Measurements from ENCODE around the gene AFG3L2. TPM values are rescaled to one million over a fixed set of nuclear protein-coding genes. Genes with fewer than 3 reads are reported as not detected.
A peak's percentile ranks its signal among the peaks of the same experiment; 100 is the strongest.

Gene AFG3L2
- total RNA-seq, 1 donor from 2014 or later: 136 TPM

DNA sequence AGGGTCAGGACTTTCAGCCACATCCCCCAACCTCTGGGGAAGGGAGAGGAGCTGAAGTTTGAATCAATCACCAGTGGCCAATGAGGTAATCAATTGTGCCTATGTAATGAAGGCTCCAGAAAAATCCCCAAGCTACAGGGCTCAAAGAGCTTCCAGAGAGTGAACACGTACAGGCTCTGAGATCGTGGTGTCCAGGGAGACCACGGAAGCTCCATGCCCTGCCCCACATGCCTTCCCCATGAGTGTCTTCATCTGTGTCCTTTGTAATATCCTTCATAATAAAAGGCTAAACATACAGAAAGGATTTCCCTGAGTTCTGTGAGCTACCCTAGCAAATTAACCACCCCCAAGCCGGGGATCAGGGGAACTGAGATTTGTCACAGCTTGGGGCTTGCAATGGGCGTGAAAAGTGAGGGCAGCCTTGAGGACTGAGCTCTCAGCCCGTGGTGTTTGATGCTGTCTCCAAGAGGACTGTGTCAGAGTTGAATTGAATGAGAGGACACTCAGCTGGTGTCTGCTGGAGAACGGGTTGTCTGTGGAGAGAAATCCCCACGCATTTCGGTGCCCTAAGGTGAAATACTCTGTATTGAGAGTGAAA is 94.5 kb downstream of the AFG3L2 start:
- no peaks in the 10 kb centered on the region for H3K27me3 ChIP-seq (ENCODE audit: low read depth)
- DNase-seq: no peak
- H3K36me3 ChIP-seq: no peaks in the 10 kb centered on the region
- no peak overlapping the region for H3K4me3 ChIP-seq
- no peak overlapping the region for H3K27ac ChIP-seq (replicated peaks)
- intact Hi-C loops (cut with micrococcal nuclease): no loop called here
- peaks cover 44% of the 10 kb centered on the region for H3K4me1 ChIP-seq
- H3K9me3 ChIP-seq (replicated peaks): no peaks in the 10 kb centered on the region
- TF ChIP-seq, protein P1, sequence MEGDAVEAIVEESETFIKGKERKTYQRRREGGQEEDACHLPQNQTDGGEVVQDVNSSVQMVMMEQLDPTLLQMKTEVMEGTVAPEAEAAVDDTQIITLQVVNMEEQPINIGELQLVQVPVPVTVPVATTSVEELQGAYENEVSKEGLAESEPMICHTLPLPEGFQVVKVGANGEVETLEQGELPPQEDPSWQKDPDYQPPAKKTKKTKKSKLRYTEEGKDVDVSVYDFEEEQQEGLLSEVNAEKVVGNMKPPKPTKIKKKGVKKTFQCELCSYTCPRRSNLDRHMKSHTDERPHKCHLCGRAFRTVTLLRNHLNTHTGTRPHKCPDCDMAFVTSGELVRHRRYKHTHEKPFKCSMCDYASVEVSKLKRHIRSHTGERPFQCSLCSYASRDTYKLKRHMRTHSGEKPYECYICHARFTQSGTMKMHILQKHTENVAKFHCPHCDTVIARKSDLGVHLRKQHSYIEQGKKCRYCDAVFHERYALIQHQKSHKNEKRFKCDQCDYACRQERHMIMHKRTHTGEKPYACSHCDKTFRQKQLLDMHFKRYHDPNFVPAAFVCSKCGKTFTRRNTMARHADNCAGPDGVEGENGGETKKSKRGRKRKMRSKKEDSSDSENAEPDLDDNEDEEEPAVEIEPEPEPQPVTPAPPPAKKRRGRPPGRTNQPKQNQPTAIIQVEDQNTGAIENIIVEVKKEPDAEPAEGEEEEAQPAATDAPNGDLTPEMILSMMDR (IDR thresholded peaks at IDR 0.05; ENCODE audit: borderline replicate concordance): no peak

DNA sequence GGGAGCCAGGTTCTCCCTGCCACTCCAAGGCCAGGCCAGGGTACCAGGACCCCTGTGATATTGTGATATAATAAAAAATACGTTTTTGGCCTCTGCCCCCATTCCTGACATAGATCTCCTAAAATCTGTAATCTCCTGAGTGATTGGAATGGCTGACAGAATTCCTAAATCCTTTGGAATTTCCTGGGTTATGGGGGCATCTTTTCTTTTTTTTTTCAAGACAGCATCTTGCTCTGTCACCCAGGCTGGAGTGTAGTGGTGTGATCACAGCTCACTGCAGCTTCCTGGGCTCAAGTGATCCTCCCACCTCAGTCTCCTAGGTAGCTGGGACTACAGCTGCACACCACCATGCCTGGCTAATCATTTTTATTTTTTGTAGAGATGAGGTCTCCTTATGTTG is 95.2 kb downstream of the AFG3L2 start:
- Histone ChIP-seq H3K4me1 (peaks cover 39% of the 10 kb centered on the region), H3K36me3 (no peaks in the 10 kb centered on the region), H3K4me3 (no peak overlapping the region), H3K27me3 (ENCODE audit: low read depth) (no peaks in the 10 kb centered on the region), H3K9me3 (replicated peaks) (no peaks in the 10 kb centered on the region), H3K27ac (replicated peaks) (no peak overlapping the region)
- intact Hi-C loops (cut with micrococcal nuclease): no loop called here
- DNase-seq: no peak
- TF ChIP-seq, protein P1 (IDR thresholded peaks at IDR 0.05; ENCODE audit: borderline replicate concordance): no peak

DNA sequence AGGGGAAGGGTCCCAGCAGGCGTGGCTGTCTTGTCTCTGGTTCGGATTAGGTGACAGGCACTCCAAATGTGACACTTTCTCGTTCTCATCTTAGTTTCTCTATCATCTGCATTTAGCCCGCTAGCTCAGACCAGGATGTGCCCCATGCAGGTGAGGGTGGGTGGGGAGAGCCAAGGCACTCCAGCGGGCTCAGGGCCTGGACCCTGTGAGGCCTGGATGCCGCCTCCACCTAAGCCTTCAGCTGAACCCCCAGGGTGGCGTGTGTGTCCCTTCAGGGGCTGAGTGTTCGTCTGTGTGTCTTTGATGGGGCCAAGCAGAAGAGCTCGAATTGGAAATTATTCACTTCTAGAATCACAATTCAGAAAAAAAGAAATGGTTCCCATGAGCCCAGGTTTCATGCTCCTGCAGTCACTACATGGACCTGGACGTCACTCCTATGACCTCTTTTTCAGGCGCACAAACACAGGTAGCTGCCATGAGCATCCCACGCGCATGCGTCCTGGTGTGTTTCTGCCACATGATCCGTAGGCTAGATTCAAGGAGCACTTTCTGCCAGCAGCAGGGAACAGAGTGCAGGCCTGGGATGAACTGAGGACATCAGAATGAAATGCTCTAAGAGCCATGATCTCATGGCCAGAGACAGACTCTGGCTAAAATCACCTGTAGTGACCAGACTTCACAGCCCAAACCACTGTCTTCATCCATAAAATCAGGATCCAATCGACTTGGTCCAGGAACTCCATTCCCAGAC is 97.1 kb downstream of the AFG3L2 start:
- H3K27me3 ChIP-seq (ENCODE audit: low read depth): no peaks in the 10 kb centered on the region
- H3K4me3 ChIP-seq: peak overlapping the region; percentile 63
- H3K9me3 ChIP-seq (replicated peaks): no peaks in the 10 kb centered on the region
- intact Hi-C loops (cut with micrococcal nuclease): no loop called here
- no peak for DNase-seq
- TF ChIP-seq, protein P1 (IDR thresholded peaks at IDR 0.05; ENCODE audit: borderline replicate concordance): no peak
- peak overlapping the region; percentile 94 for H3K27ac ChIP-seq (replicated peaks)
- H3K4me1 ChIP-seq: peaks cover 39% of the 10 kb centered on the region
- H3K36me3 ChIP-seq: no peaks in the 10 kb centered on the region

Other genes starting within 250 kb of the AFG3L2 start
- 0.33 TPM for gene CIDEA, start 122.9 kb downstream of the AFG3L2 start, total RNA-seq
- 81.5 TPM for gene TUBB6, start 69.0 kb downstream of the AFG3L2 start, total RNA-seq
- gene PRELID3A, start 30.7 kb upstream of the AFG3L2 start, total RNA-seq: 1.2 TPM

Measured in left ventricle myocardium inferior (tissue), 1 donor.